HepG2 (cell line): ENCODE measurements around the gene TXNDC16. TPM values are rescaled to one million over a fixed set of nuclear protein-coding genes. Genes with fewer than 3 reads are reported as not detected.

Experiments
- ATAC-seq: fragments of 200-7000 bp; cut with Tn5 transposase; 3 replicates; pipeline ENCODE4 v1.9.1; 2020; ENCODE audit warnings: mild to moderate bottlenecking, moderate library complexity
- BruUV-seq: library from RNA; stranded (reverse); fragments of 400-500 nt; replicated peaks from 2 replicates; lab custom pipeline; 2021; lab: Mats Ljungman, UMichigan
- CTCF ChIA-PET: fragments of 300-600 bp; formaldehyde crosslinking; extraction: SDS; loops from one replicate; lab custom pipeline; 2021; ENCODE audit warnings: low total read pairs, inconsistent platforms, low intra/inter-chr PET ratio; lab: Yijun Ruan, JAX
- POLR2A ChIA-PET: fragments of 350-600 bp; sonication (Branson Sonifier 250); formaldehyde crosslinking; loops from one replicate; lab custom pipeline; 2020; ENCODE audit warnings: antibody characterized with exemption, inconsistent platforms; lab: Yijun Ruan, JAX
- DNase-seq: peaks from one replicate; pipeline ENCODE4 v3.0.0-alpha.2; 2015; ENCODE audit warnings: low spot score
- FAIRE-seq: peaks from 3 replicates; lab custom pipeline; 2011; peaks lifted over from hg19 to GRCh38; lab: Jason Lieb, UNC
- H2AFZ ChIP-seq: one replicate; pipeline ENCODE4 v1.6.1; 2011; ENCODE audit warnings: low read length, inconsistent platforms
- H3K27ac ChIP-seq: fragments of 300-600 bp; 3 replicates; pipeline ENCODE4 v1.8.0; 2011; ENCODE audit warnings: mixed run types, mild to moderate bottlenecking, mixed read lengths, low read length, inconsistent platforms; ENCODE audit not compliant: insufficient read depth; ENCODE audit errors: extremely low read length
- H3K27me3 ChIP-seq, 2 experiments: fragments of 200-600 bp in 1 of 2; 2 replicates in 1 of 2; 3 replicates in 1 of 2; pipeline versions ENCODE4 v1.6.0 to v1.8.0; 2011; ENCODE audit warnings: low read length in 2 of 2, mild to moderate bottlenecking in 2 of 2, moderate library complexity in 2 of 2, inconsistent platforms in 1 of 2; ENCODE audit not compliant: insufficient read depth in 2 of 2, control insufficient read depth in 1 of 2
- H3K36me3 ChIP-seq, 2 experiments: fragments of 200-600 bp in 1 of 2; replicated peaks in 1 of 2; 2 replicates in 1 of 2; 3 replicates in 1 of 2; pipeline versions ENCODE4 v1.5.1 to v1.8.0; 2011; ENCODE audit warnings: low read length in 2 of 2, inconsistent platforms in 1 of 2; ENCODE audit not compliant: insufficient read depth in 2 of 2, control insufficient read depth in 1 of 2
- H3K4me1 ChIP-seq: 2 replicates; pipeline ENCODE4 v1.5.1; 2012; ENCODE audit warnings: low read length, inconsistent platforms; ENCODE audit not compliant: insufficient read depth
- H3K4me2 ChIP-seq: 2 replicates; pipeline ENCODE4 v1.6.0; 2011; ENCODE audit warnings: low read depth, low read length, inconsistent platforms
- H3K4me3 ChIP-seq, 3 experiments: fragments of 200-600 bp in 1 of 3; sonication (generic), shearing (Covaris generic) in 1 of 3; replicated peaks in 1 of 3; 2 replicates each; pipeline ENCODE4 v1.5.1; 2011 to 2016; ENCODE audit warnings: low read length in 3 of 3, inconsistent platforms in 2 of 3, low read depth in 2 of 3, mild to moderate bottlenecking in 2 of 3, control low read depth in 1 of 3, mixed read lengths in 1 of 3; ENCODE audit not compliant: insufficient read depth in 1 of 3
- H3K79me2 ChIP-seq: one replicate; pipeline ENCODE4 v1.6.1; 2011; ENCODE audit warnings: low read length, inconsistent platforms; ENCODE audit not compliant: insufficient read depth
- H3K9ac ChIP-seq: 2 replicates; pipeline ENCODE4 v1.6.0; 2011; ENCODE audit warnings: mild to moderate bottlenecking, low read depth, low read length, inconsistent platforms; ENCODE audit not compliant: insufficient read depth
- H3K9me3 ChIP-seq: 2 replicates; pipeline ENCODE4 v1.5.1; 2012; ENCODE audit warnings: mild to moderate bottlenecking, low read length
- H4K20me1 ChIP-seq: 2 replicates; pipeline ENCODE4 v1.6.0; 2011; ENCODE audit warnings: inconsistent platforms, mild to moderate bottlenecking, low read length, moderate library complexity; ENCODE audit not compliant: insufficient read depth
- JARID2 ChIP-seq: sonication (generic); formaldehyde crosslinking; IDR thresholded peaks from 2 replicates; pipeline ENCODE4 v1.8.1; 2023; ENCODE audit warnings: missing genetic modification reagents, inconsistent platforms; ENCODE audit not compliant: insufficient replicate concordance
- NFE2L1 ChIP-seq: sonication (generic); formaldehyde crosslinking; IDR thresholded peaks from 2 replicates; pipeline ENCODE4 v1.4.0; 2020; ENCODE audit warnings: missing genetic modification reagents, mild to moderate bottlenecking, borderline replicate concordance
- NFRKB ChIP-seq: fragments of 450-650 bp; IDR thresholded peaks from 2 replicates; pipeline ENCODE4 v1.6.1; 2017
- WIZ ChIP-seq: sonication (generic); formaldehyde crosslinking; IDR thresholded peaks from 2 replicates; pipeline ENCODE4 v1.5.1; 2020; ENCODE audit warnings: mild to moderate bottlenecking, missing genetic modification reagents
- ZNF251 ChIP-seq: sonication (generic); formaldehyde crosslinking; IDR thresholded peaks from 2 replicates; pipeline ENCODE4 v1.9.0; 2021; ENCODE audit warnings: mild to moderate bottlenecking, missing genetic modification reagents
- ZNF337 ChIP-seq: sonication (generic); formaldehyde crosslinking; IDR thresholded peaks from 2 replicates; pipeline ENCODE4 v1.5.1; 2020; ENCODE audit warnings: missing genetic modification reagents, low read depth, mild to moderate bottlenecking, borderline replicate concordance
- in situ Hi-C: cut with HindIII; loops from 2 replicates; pipeline ENCODE4 v1.10.0; 2017; ENCODE audit warnings: low pct_unique_long_range_greater_than_20kb; ENCODE audit not compliant: extremely low pct_ligation_motif_present
- intact Hi-C: fragments of 100-400 bp; cut with micrococcal nuclease; formaldehyde crosslinking; loops from one replicate; pipeline ENCODE4 v1.10.0; 2022; ENCODE audit not compliant: unreplicated experiment
- polyA plus RNA-seq, 8 experiments: library from polyadenylated mRNA; depleted of rRNA in 3 of 8; stranded (reverse) in 7 of 8; unstranded in 1 of 8; fragments of >200 nt; fragmentation: Illumina TruSeq in 4 of 8; extraction: Trizol in 4 of 8; gene quantifications; 2 replicates each; pipeline versions ENCODE4 v1.2.1 to v1.2.3, GENCODE V29; 2011 to 2016; ENCODE audit warnings: low read depth in 4 of 8, missing spikeins in 1 of 8, mixed read lengths in 1 of 8; ENCODE audit not compliant: insufficient read depth in 1 of 8
- total RNA-seq, 5 experiments: library from RNA; depleted of rRNA; stranded (reverse); fragments of >200 nt; fragmentation: Illumina TruSeq; extraction: Trizol; gene quantifications; 2 replicates each; pipeline ENCODE4 v1.2.3, GENCODE V29; 2016; ENCODE audit warnings: low read depth in 1 of 5
- TF ChIP-seq, protein P1 (sequence below): sonication (generic); formaldehyde crosslinking; IDR thresholded peaks from 2 replicates; pipeline ENCODE4 v1.4.0; 2020; ENCODE audit warnings: mild to moderate bottlenecking, missing genetic modification reagents, borderline replicate concordance

Gene TXNDC16
- total and polyA plus RNA-seq, 2 of the 13 experiments (the other 11 are each of a cell fraction or from before 2014, with no cell fraction given) = 4.6 to 6.2 TPM

DNA sequence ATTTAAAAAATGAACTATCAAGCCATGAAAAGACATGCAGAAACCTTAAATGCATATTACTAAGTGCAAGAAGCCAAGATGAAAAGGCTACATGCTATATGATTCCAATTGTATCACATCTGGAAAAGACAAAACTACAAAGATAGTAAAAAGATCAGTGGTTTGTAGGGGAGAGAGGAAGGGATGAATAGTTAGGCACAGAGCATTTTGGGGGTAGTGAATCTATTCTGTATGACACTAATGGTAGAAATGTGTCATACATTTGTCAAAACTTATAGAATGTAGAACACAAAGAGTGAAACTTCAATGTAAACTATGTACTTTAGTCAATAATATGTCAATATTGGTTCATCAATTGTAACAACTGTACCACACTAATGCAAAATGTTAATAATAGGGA lies 20.8 kb downstream of the TXNDC16 start:
- in situ Hi-C loops (no loop called here), intact Hi-C loops (no loop called here)
- CTCF ChIA-PET = no interaction called here

More for the DNA sequence above, 20.8 kb downstream of the TXNDC16 start:
- Histone ChIP-seq H3K9ac (no peak overlapping the region), H3K4me2 (no peak overlapping the region), H3K9me3 (no peaks in the 10 kb centered on the region), H3K36me3 (peaks cover 0 to 9% of the 10 kb centered on the region in 2 experiments; a peak in 2 of 5 replicates), H3K4me1 (no peaks in the 10 kb centered on the region), H2AFZ (no peak overlapping the region), H3K27me3 (no peaks in the 10 kb centered on the region), H3K4me3 (no peak overlapping the region), H3K27ac (no peak overlapping the region), H4K20me1 (no peaks in the 10 kb centered on the region), H3K79me2 (no peaks in the 10 kb centered on the region)
- TF ChIP-seq WIZ = no peak
- no peak for TF ChIP-seq ZNF251 (CRISPR knock-in tag)
- no peak for TF ChIP-seq ZNF337 (CRISPR knock-in tag)
- TF ChIP-seq NFE2L1 (CRISPR knock-in tag) = no peak
- TF ChIP-seq, protein P1, sequence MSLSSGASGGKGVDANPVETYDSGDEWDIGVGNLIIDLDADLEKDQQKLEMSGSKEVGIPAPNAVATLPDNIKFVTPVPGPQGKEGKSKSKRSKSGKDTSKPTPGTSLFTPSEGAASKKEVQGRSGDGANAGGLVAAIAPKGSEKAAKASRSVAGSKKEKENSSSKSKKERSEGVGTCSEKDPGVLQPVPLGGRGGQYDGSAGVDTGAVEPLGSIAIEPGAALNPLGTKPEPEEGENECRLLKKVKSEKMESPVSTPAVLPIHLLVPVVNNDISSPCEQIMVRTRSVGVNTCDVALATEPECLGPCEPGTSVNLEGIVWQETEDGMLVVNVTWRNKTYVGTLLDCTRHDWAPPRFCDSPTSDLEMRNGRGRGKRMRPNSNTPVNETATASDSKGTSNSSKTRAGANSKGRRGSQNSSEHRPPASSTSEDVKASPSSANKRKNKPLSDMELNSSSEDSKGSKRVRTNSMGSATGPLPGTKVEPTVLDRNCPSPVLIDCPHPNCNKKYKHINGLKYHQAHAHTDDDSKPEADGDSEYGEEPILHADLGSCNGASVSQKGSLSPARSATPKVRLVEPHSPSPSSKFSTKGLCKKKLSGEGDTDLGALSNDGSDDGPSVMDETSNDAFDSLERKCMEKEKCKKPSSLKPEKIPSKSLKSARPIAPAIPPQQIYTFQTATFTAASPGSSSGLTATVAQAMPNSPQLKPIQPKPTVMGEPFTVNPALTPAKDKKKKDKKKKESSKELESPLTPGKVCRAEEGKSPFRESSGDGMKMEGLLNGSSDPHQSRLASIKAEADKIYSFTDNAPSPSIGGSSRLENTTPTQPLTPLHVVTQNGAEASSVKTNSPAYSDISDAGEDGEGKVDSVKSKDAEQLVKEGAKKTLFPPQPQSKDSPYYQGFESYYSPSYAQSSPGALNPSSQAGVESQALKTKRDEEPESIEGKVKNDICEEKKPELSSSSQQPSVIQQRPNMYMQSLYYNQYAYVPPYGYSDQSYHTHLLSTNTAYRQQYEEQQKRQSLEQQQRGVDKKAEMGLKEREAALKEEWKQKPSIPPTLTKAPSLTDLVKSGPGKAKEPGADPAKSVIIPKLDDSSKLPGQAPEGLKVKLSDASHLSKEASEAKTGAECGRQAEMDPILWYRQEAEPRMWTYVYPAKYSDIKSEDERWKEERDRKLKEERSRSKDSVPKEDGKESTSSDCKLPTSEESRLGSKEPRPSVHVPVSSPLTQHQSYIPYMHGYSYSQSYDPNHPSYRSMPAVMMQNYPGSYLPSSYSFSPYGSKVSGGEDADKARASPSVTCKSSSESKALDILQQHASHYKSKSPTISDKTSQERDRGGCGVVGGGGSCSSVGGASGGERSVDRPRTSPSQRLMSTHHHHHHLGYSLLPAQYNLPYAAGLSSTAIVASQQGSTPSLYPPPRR (CRISPR knock-in tag) = no peak
- TF ChIP-seq JARID2 = no peak
- TF ChIP-seq NFRKB = no peak
- ATAC-seq = no peak
- no TSS peak for BruUV-seq
- POLR2A ChIA-PET = no interaction called here
- no peak for DNase-seq
- FAIRE-seq = no peak
